D721Med (cell line): ENCODE data around the gene ZNF766.
"Not testable (repeated sequence)": the region's sequence is repeated elsewhere in the genome, so short reads cannot be mapped to it uniquely, and the experiment has no call there.

ENCODE experiments used
- DNase-seq: peaks from one replicate; pipeline ENCODE4 v3.0.0; 2011; ENCODE audit warnings: low spot score; ENCODE audit not compliant: insufficient read length
- FAIRE-seq: peaks from 2 replicates; lab custom pipeline; 2011; peaks lifted over from hg19 to GRCh38; lab: Jason Lieb, UNC
- CTCF ChIP-seq: IDR thresholded peaks from 2 replicates; pipeline ENCODE4 v1.5.1; 2012; ENCODE audit warnings: mild to moderate bottlenecking, control low read depth; ENCODE audit not compliant: insufficient read depth; ENCODE audit errors: missing control alignments

Gene ZNF766

DNA sequence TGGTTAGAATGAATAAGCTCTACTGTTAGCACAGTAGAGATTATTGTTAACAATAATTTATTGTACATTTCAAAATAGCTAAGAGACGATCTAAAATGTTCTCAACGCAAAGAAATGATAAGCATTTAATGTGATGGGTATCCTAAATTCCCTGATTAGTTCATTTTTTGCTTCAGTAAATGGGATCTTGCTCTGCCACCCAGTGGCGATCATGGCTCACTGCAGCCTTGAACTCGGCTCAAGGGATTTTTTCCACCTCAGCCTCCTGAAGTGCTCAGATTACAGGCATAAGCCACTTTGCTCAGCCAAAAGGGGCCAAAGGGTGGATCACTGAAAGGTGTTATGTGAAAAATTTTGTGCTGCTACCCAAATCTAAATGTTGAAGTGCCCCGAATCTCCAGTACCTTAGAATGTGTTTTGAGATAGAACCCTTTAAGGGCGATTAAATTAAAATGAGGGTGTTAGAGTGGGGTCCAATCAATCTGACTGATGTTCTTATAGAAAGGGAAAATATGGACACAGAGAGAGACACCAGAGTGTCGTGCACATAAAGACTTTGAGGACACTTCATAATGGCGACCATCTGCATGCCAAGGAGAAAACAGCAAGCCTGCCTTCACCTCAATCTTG lies 31.5 kb upstream of the ZNF766 start:
- TF ChIP-seq CTCF: peak; percentile 90
- DNase-seq: no peak
- peak; percentile 51 for FAIRE-seq

DNA sequence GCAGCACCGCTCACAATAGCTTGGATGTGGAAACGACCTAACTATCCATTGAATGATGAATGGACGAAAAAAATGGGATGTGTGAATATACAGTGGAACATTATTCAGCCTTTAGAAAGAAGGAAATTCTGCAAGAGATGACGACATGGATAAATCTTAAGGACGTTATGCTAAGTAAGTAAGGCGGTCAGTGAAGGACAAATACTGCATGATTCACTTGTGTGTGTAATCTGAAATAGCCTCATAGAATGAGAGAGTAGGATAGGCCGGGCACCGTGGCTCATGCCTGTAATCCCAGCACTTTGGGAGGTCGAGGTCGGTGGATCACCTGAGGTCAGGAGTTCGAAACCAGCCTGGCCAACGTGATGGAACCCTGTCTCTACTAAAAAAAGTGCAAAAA lies 25.4 kb upstream of the ZNF766 start:
- DNase-seq (no peak), FAIRE-seq (no peak)
- TF ChIP-seq CTCF: no peak

DNA sequence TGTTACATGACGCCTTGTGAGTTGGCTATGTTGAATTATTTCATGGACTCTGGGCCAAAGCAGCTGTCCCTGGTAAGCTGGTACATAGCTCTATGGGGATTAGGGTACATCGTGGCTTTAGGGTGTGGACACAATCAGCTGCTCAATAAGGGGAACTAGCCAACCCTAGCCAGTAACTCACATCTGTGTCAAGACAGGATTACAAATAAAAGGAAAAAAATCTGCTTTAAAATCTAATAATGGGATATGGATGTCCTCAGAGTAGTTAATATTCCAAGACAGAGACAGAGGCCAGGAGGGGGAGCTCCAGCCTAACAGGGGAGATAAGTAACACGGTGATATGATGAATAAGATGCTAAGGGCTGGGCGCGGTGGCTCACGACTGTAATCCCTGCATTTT lies 21.1 kb upstream of the ZNF766 start:
- no peak for DNase-seq
- peak; percentile 87 for TF ChIP-seq CTCF
- FAIRE-seq: no peak

DNA sequence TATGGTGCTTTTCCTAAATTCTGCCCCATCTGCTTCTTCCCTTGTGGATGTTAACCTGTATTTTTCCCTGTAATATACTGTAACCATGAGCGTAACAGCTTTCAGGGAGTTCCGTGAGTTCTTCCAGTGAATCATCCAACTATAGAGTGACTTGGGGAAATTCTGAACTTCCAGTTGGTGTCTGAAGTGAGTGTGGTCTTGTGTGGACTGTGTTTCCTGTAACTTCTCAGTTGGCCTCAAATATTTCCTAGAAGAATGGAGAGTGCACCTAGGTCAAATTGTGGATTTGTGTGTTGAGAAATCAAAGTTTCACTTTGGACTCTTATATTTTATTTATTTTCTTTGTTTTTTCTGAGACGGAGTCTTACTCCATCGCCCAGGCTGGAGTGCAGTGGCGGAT lies 11.0 kb upstream of the ZNF766 start:
- no peak for TF ChIP-seq CTCF
- no peak for FAIRE-seq

GRCh38 chr19:52265556-52265955 lies 3.8 kb upstream of the ZNF766 start:
- not testable (repeated sequence) for DNase-seq

More for the DNA sequence above, 11.0 kb upstream of the ZNF766 start:
- no peak for DNase-seq

GRCh38 chr19:52270266-52270885 lies 989 bp downstream of the ZNF766 start:
- no peak for FAIRE-seq
- no peak for DNase-seq
- TF ChIP-seq CTCF: no peak

More at GRCh38 chr19:52265556-52265955, 3.8 kb upstream of the ZNF766 start:
- not testable (repeated sequence) for FAIRE-seq

- DNase-seq: no peak
- TF ChIP-seq CTCF: no peak
- no peak for FAIRE-seq
These were observed 3.9 kb downstream of the ZNF766 start for GRCh38 chr19:52273301-52273700.
